ENCODE results near the gene STOML3. TPM values are rescaled to one million over a fixed set of nuclear protein-coding genes. Genes with fewer than 3 reads are reported as not detected.

The STOML3 gene
- total and polyA plus RNA-seq, 7 donors: 0.03 to 0.60 (median 0.23) TPM; not detected in 4

DNA sequence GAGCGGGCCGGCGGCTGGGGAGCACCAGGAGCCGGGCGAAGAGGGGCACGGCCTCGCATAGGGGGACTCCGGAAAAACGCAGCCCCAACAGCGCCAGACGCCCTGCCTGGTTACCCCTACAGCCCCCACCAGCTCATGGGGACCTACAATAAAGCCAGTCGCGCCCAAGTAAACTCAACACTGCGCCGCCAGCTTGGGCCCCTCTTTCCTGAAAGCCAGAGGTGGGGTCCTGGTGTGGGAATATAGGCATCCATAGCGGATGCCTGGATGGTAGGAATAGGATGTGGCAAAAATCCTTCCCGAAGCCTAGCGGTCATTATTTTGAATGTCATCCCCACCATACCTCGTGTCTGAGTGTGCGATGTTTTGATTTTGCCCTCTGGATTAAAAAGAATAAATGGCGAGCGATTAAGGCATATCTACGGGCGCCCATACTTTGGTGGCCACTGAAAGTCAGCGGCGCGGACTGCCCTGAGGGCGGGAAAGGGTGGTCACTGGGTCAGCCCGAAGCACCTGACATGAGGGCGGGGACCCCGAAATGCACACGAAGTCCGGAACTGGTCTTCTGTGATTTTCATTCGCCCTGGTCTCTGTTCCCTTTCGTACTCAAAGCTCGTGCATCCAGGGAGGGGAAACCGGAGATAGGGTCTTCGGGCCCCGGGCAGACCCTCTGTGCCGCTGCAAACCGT, 47.4 kb upstream of the STOML3 start, which contains the start of the genes NHLRC3 and PROSER1:
TSS of gene NHLRC3 (plus strand) at position 577 of the 689 bp plus-strand sequence. CDS start 184 bp downstream, outside the sequence.
TSS of gene PROSER1 (minus strand) at position 210 of the 689 bp plus-strand sequence. CDS start 847 bp downstream, outside the sequence.
- DNase-seq: peak; percentile 95
- intact Hi-C loops (cut with DNase I): loop anchor here (5.0 kb wide), 1 partner anchor 579 kb away; no protein-coding TSS in a partner anchor
- Histone ChIP-seq H3K27ac (peak within 1 kb of the TSS; percentile 86 to 87 (median 86)), H3K4me3 (peak within 1 kb of the TSS; percentile 87 to 99 (median 94)), H3K27me3 (no peaks in the 10 kb centered on the region), H3K4me1 (peaks cover 0 to 60% (median 48%) of the 10 kb centered on the region in 4 donors), H3K9me3 (no peaks in the 10 kb centered on the region), H3K36me3 (no peaks in the 10 kb centered on the region)
- TF ChIP-seq POLR2AphosphoS5 (IDR thresholded peaks at IDR 0.05) (peak; percentile 49 to 65 (median 55)), POLR2A (IDR thresholded peaks at IDR 0.05) (peak in 1 of 2 donors; percentile 34), EP300 (IDR thresholded peaks at IDR 0.05) (peak in 1 of 4 donors; percentile 11)
- TF ChIP-seq, protein P1, sequence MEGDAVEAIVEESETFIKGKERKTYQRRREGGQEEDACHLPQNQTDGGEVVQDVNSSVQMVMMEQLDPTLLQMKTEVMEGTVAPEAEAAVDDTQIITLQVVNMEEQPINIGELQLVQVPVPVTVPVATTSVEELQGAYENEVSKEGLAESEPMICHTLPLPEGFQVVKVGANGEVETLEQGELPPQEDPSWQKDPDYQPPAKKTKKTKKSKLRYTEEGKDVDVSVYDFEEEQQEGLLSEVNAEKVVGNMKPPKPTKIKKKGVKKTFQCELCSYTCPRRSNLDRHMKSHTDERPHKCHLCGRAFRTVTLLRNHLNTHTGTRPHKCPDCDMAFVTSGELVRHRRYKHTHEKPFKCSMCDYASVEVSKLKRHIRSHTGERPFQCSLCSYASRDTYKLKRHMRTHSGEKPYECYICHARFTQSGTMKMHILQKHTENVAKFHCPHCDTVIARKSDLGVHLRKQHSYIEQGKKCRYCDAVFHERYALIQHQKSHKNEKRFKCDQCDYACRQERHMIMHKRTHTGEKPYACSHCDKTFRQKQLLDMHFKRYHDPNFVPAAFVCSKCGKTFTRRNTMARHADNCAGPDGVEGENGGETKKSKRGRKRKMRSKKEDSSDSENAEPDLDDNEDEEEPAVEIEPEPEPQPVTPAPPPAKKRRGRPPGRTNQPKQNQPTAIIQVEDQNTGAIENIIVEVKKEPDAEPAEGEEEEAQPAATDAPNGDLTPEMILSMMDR (IDR thresholded peaks at IDR 0.05): no peak
- WGBS, 2 donors: 0 to 1% methylated on average over 41 of the region's 41 CpGs

DNA sequence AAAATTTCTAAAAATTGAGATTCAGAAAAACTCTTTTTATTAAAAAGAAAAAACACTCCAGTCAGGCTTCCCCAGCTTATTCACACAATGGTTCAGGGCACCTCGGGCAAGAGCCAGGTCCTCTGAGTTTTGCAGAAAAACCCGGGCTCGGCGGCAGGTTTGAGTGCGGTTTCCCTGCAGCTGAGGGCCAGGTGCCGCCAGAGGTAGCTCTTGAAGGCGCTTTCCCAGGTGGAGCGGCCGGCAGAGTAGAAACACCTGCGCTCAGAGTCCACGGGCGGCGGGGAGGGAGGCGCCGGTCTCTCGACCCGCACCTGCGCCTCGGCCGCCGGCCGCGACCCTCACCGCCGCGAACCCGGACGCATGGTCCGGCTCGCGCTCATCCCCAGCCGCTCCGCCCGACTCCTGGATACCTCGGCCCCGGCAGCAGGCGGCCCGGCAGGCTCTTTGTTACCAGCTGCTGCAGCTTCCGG, 46.8 kb upstream of the STOML3 start:
- Histone ChIP-seq H3K27me3 (no peaks in the 10 kb centered on the region), H3K9me3 (no peaks in the 10 kb centered on the region), H3K27ac (peak overlapping the region; percentile 86 to 87 (median 86)), H3K4me1 (peaks cover 0 to 60% (median 48%) of the 10 kb centered on the region in 4 donors), H3K36me3 (no peaks in the 10 kb centered on the region), H3K4me3 (peak overlapping the region; percentile 87 to 99 (median 94))
- intact Hi-C loops (cut with DNase I): loop anchor here (5.0 kb wide), 1 partner anchor 580 kb away; no protein-coding TSS in a partner anchor
- DNase-seq: peak; percentile 64
- TF ChIP-seq POLR2A (IDR thresholded peaks at IDR 0.05) (no peak), POLR2AphosphoS5 (IDR thresholded peaks at IDR 0.05) (no peak), EP300 (IDR thresholded peaks at IDR 0.05) (no peak)
- TF ChIP-seq, protein P1 (IDR thresholded peaks at IDR 0.05): no peak
- WGBS, 2 donors: 0% methylated on average over 39 of the region's 39 CpGs

DNA sequence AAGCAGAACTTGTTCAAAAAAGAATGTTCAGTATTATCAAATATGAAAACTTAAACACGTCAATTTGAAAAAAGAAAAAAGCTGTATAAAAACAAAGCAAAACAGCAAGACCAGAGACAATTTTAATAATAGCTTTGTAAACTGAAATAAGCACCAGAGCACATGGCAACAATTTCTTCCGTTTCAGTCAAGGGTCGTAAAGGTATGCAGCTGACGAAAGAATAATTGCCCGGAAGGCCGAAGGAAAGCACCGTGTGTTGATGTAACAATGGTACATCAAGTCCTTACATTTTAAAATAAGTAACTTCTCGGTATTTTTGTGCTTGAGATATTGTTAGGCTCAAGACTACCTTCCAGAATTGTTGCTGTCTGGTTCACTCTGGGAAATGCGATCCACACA, 45.6 kb upstream of the STOML3 start:
- 0 to 1% methylated on average over 9 of the region's 9 CpGs for WGBS, 2 donors
- Histone ChIP-seq H3K9me3 (no peaks in the 10 kb centered on the region), H3K27me3 (no peaks in the 10 kb centered on the region), H3K4me3 (peak overlapping the region; percentile 87 to 99 (median 94)), H3K27ac (no peak overlapping the region), H3K4me1 (peaks cover 0 to 60% (median 48%) of the 10 kb centered on the region in 4 donors), H3K36me3 (no peaks in the 10 kb centered on the region)
- intact Hi-C loops (cut with DNase I): loop anchor here (5.0 kb wide), 1 partner anchor 581 kb away; no protein-coding TSS in a partner anchor
- DNase-seq: no peak
- TF ChIP-seq EP300 (IDR thresholded peaks at IDR 0.05) (no peak), POLR2AphosphoS5 (IDR thresholded peaks at IDR 0.05) (peak in 1 of 4 donors; percentile 14)

DNA sequence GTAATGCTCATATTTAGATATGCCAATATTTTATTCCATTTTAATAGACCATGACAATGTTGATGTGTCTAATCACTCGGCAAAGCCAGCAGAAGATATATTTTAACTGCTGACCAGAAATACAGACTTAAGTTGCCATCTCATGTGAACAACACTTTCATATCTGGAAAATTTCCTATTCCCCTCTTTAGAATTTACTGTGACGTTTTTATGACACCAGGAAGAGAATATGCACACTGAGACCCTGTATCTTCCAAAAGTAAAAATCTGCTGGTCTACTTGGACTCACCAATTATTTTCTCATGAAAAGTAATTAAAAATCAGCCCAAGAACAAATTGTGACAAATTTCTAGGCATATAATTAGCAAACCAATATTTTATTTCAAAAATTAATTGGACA, 45.2 kb upstream of the STOML3 start:
- Histone ChIP-seq H3K27ac (no peak overlapping the region), H3K27me3 (no peaks in the 10 kb centered on the region), H3K4me1 (peaks cover 0 to 57% (median 48%) of the 10 kb centered on the region in 4 donors), H3K9me3 (no peaks in the 10 kb centered on the region), H3K4me3 (peak overlapping the region in 3 of 4 donors; percentile 87 to 99 (median 96)), H3K36me3 (peaks cover 0 to 2% (median 0%) of the 10 kb centered on the region in 4 donors)
- WGBS, 2 donors: 5 to 25% methylated on average over 2 of the region's 2 CpGs
- intact Hi-C loops (cut with DNase I): loop anchor here (5.0 kb wide), 1 partner anchor 582 kb away; no protein-coding TSS in a partner anchor
- TF ChIP-seq POLR2A (IDR thresholded peaks at IDR 0.05): no peak
- no peak for DNase-seq

DNA sequence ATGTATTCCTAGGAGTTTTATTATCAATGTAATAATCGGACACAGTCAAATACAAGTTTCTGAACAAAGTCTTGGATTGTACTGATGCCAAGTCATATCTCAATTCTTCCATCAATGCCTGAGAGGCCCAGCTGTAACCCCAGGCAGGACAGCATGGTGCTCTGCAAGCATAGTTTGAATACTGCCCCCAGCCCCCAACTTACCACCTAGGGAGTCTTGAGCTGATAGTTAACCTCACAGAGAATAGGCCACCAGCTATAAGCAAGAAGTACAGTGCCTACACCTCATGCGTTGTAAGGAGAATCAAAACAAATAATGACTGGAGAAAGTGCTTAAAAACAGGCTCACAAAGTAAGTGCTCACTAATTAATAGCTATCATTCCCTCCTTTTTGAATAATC, 44.6 kb upstream of the STOML3 start:
- H3K27me3 ChIP-seq: no peaks in the 10 kb centered on the region
- peaks cover 0 to 6% (median 0%) of the 10 kb centered on the region in 4 donors for H3K36me3 ChIP-seq
- intact Hi-C loops (cut with DNase I): loop anchor here (5.0 kb wide), 1 partner anchor 582 kb away; no protein-coding TSS in a partner anchor
- WGBS, 2 donors: 15 to 56% methylated on average over 2 of the region's 2 CpGs
- DNase-seq: no peak
- peaks cover 0 to 51% (median 42%) of the 10 kb centered on the region in 4 donors for H3K4me1 ChIP-seq
- H3K4me3 ChIP-seq: peak overlapping the region in 1 of 4 donors; percentile 96
- no peak overlapping the region for H3K27ac ChIP-seq
- H3K9me3 ChIP-seq: no peaks in the 10 kb centered on the region
- TF ChIP-seq, protein P1 (IDR thresholded peaks at IDR 0.05): no peak
- TF ChIP-seq POLR2AphosphoS5 (IDR thresholded peaks at IDR 0.05): no peak
- TF ChIP-seq EP300 (IDR thresholded peaks at IDR 0.05): no peak
